GM19372 (cell line): ENCODE data around the gene REELD1.

Experiments
- ATAC-seq: cut with Tn5 transposase; IDR thresholded peaks from one replicate; pipeline ENCODE4 v1.9.1; 2021; ENCODE audit warnings: mild to moderate bottlenecking, low read depth, moderate library complexity; ENCODE audit not compliant: unreplicated experiment

Gene REELD1

DNA sequence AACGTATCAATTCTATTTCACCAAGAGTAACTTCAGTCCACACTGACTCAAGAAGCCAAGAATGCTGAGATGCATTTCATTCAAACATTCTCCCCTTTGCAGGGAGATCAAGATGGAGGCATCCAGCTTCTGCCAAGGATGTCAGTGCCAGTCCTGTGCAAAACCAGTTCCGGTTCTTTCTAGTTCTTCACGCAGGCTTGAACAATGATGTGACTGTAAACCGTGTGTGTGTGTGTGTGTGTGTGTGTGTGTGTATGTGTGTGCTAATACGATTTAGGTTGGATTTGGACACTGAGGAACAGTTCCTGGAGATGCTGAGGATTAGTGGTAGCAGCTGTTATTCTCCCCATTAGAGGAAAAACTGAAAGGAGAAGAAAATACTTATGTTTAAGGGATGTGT lies at the start of gene REELD1:
Gene REELD1 (plus strand): TSS at position 301 of the 400 bp plus-strand sequence. CDS start 2,415 bp downstream, outside the sequence.
- no peak for ATAC-seq

DNA sequence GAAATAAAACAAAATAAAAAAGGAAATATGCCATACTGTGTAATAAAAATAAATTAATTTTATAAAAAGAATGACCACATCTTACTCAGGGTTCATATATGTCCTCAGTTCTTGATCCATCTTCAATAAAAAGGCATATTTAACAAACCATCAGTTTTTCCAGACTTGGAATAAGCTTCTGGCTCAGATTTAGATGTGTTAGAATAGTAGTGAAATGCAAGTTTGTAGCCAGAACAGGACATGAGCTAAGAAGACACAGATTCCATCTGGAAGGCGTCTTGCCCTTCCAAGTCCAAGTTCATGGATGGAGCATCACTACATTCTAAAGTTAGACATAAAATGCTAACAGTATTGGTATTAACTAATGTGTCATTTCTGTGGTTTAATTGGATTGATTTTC lies 49.1 kb upstream of the REELD1 start:
- no peak for ATAC-seq

GRCh38 chr4:146165840-146166239 lies 48.5 kb upstream of the REELD1 start:
- ATAC-seq, result no peak

DNA sequence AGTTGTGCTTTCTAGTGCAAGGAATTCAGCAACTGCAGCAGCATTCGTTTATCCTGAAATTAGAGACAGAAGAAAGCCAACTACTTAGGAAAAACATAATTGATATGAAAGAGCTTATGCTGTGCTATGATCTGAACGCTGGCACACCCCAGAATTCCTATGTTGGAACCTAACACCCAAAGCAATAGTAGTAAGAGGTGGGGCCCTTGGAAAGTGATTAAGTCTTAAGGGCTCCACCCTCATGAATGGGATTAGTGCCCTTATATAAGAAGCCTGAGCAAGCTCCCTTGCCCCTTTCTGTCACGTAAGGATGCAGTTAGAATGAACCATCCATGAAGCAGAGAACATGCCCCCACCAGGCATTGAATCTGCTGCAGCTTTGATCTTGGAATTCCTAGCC lies 44.2 kb upstream of the REELD1 start:
- ATAC-seq, result no peak

- ATAC-seq, result peak; percentile 91
Observed at GRCh38 chr4:146175541-146176453, 38.5 kb upstream of the REELD1 start, which contains the start of gene LSM6. TSS of gene LSM6 (plus strand) at chr4:146175718. CDS start at chr4:146182922, 7,204 bp downstream.

GRCh38 chr4:146176891-146177290 lies 37.4 kb upstream of the REELD1 start:
- ATAC-seq, result no peak

- ATAC-seq, result no peak
Observed at GRCh38 chr4:146178126-146178525, 36.2 kb upstream of the REELD1 start.

DNA sequence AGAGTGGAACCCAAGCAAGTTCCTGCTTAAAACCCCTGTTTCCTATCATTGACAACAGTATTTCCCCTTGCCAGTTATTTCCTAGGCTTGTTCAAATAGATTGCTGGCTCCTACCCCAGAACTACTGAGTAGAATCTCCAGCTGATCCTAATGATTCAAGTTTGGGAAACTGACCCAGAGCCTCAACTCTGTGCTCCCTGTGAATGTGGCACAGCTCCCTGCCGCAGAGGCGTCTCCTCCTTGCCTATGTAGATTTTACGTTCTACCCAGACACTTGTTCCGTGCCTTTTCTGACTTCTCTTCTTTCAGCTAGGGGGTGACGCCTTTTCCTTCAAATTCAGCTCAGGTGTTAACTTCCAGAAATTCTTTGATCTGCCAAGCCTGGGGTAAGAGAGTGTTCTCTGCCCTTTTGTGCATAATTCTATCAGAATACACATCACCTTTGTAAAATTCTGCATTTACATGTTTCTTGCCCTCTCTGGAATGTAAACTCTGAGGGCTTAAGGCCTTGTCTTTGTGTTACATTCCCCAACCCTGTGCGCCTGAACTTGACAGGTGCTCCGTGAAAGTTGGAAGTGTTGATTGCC lies 34.5 kb upstream of the REELD1 start:
- no peak for ATAC-seq

DNA sequence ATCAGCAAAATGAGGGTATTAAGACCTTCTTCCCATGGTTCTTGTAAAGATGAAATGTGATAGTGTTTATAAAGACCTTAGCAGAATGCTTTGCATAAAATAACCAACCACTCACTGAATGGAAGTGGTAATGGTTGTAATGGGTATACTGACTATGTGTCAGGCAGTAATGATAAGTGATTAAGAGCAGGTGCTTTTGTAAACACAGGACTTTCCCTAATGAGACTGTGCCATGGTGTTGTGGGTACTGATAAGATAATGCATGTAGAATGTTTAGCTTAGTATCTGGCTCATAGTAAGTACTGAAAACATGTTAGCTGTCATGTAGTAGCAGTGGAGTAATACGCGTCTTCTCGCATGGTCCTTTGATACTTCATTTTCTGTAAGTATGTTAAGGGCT lies 31.9 kb upstream of the REELD1 start:
- ATAC-seq, result no peak

- no peak for ATAC-seq
Observed at GRCh38 chr4:146183209-146183608, 31.1 kb upstream of the REELD1 start.

DNA sequence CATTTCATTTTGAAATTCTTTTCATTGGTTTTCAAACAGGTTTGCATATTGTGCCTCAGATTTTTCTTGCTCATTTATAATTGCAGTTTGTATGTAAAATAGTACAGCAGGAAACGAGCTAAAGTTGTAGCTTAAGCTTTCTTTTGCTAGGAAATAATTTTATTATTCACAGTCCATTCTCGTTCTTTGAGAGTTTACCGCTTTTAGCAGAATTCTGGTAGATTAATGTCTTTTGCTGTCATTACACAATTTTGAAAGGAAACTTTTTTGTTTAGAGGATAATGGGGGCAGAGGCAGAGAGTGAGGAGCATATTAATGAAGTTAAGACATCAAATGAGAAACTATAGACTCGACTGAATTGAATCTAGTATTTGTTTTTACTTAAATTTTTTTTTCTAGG lies 28.3 kb upstream of the REELD1 start:
- no peak for ATAC-seq

DNA sequence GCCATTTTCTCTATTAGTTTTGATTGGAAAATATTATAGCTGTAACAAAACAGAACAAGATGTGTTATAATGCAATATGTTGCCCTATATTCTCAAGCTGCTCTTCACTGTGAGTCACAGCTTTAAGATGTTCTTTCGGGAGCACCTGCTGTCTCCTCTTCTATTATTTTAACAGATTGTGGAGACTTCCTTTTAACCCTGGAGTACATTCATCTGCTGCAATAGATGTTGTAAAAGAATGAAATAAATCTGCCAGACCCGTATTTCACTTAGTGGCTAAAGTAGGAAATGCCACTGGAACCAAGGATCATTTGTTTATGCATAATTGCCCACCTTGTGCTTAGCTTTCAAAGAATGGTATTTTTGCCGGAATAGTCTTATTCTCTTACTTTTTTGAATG lies 27.7 kb upstream of the REELD1 start:
- ATAC-seq, result no peak

- no peak for ATAC-seq
Observed at GRCh38 chr4:146190456-146190855, 23.9 kb upstream of the REELD1 start.

- ATAC-seq, result no peak
Observed at GRCh38 chr4:146191766-146192458, 22.4 kb upstream of the REELD1 start.

DNA sequence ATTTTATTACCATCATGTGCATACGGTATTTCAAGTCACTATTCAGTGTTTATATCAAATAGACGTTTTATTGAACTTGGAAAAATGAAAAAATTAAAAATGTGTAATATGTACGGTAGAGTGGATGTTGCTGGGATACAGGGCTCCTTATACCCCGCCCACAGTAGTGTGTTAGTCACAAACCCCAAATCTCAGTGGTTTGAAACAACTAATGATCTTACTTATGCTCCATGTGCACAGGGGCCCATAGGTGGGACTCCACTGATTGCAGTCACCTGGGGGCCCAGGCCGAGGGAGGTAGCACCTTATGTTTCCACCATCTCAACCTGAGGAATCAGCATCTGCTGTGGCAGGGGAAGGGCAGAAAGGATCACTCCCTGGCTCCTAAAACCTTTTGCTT lies 20.7 kb upstream of the REELD1 start:
- no peak for ATAC-seq

- no peak for ATAC-seq
Observed at GRCh38 chr4:146194212-146194611, 20.1 kb upstream of the REELD1 start.

DNA sequence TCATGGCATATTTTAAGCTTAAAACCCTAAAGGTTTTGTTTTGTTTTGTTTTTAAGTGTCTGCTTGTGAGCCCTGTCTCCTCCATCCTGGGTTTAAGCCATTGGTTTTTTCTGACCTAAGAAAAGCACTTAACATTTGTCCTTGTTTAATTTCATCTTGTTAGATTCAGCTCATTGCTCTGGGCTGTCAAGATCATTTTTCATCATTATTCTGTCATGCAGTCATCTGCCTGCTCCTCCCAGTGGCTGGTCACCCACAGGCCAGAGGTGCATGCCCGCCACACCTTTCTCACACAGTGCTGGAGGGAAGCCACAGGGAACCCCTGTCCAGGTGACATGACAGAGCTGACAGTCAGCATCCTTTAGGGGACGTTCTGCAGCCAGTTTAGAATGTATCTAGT lies 11.7 kb upstream of the REELD1 start:
- no peak for ATAC-seq

- no peak for ATAC-seq
Observed at GRCh38 chr4:146207410-146207809, 6.9 kb upstream of the REELD1 start.

- ATAC-seq, result no peak
Observed at GRCh38 chr4:146210890-146211289, 3.4 kb upstream of the REELD1 start.

DNA sequence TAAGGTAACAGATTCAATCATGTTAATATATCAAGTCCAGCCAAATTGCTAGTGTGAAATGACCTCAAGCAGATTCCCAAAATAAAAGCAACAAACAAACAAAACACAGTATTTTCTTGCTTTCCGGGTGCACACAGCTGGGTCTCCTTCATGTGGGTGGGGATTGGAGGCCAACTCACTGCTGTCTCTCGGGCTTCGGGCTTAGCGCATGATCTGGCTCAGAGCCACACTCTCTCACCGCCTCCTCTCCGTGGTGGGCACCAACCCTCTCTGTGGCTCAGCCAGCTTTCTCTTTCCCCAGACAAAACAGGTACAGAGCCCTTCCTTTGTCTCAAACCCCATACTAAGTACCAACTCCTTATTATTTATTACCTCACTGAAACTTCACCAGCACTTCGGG lies 2.9 kb upstream of the REELD1 start:
- ATAC-seq, result no peak

DNA sequence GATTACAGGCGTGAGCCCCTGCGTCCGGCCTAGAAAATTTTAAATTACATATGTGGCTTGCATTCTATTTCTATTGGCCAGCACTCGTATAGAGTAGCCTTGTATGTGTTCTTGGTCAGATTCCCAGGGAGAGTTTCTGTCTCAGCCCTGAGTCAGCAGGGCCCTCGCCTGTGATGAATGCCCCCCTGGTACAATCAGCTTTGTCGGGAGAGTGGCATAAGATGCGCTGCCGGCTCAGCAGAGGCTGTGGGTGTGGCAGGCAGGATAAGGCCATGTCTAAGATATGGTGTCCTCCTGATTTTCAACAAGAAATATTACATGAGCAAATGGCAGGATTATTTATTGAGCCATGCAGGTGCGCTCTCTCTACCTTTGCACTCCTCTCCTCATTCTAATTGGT lies 1.6 kb upstream of the REELD1 start:
- ATAC-seq, result no peak
